Astrocyte of the cerebellum (primary cell): ENCODE measurements around the gene PLEKHA8.

Experiments used
- DNase-seq: peaks from one replicate; pipeline ENCODE4 v3.0.0-alpha.2; 2011; ENCODE audit warnings: low read depth
- H3K4me3 ChIP-seq: 2 replicates; pipeline ENCODE4 v1.5.1; 2011; ENCODE audit warnings: mild to moderate bottlenecking, low read depth, low read length, moderate library complexity
- CTCF ChIP-seq: IDR thresholded peaks from 2 replicates; pipeline ENCODE4 v1.5.1; 2012; ENCODE audit warnings: low read length, low read depth, moderate library complexity, mild to moderate bottlenecking; ENCODE audit errors: missing control alignments
- in situ Hi-C: cut with HindIII; loops from 2 replicates; pipeline ENCODE4 v1.10.0; 2017; ENCODE audit warnings: low sequenced_read_pairs

PLEKHA8 gene

GRCh38 chr7:30078280-30078679 is 50.1 kb downstream of the PLEKHA8 start:
- no peak overlapping the region for H3K4me3 ChIP-seq
- no peak for DNase-seq
- in situ Hi-C loops, result no loop called here
- no peak for TF ChIP-seq CTCF

GRCh38 chr7:30079880-30080279 is 51.7 kb downstream of the PLEKHA8 start:
- in situ Hi-C loops, result no loop called here
- no peak overlapping the region for H3K4me3 ChIP-seq
- no peak for TF ChIP-seq CTCF
- DNase-seq, result no peak

- H3K4me3 ChIP-seq, result no peak overlapping the region
- TF ChIP-seq CTCF, result no peak
- DNase-seq, result no peak
- in situ Hi-C loops, result no loop called here
Observed at GRCh38 chr7:30080818-30081217, 52.6 kb downstream of the PLEKHA8 start.

GRCh38 chr7:30082686-30083085 is 54.5 kb downstream of the PLEKHA8 start:
- DNase-seq, result no peak
- H3K4me3 ChIP-seq, result no peak overlapping the region
- in situ Hi-C loops, result no loop called here
- no peak for TF ChIP-seq CTCF

- DNase-seq, result no peak
Observed at GRCh38 chr7:30083334-30083733, 55.1 kb downstream of the PLEKHA8 start.

GRCh38 chr7:30084212-30084611 is 56.0 kb downstream of the PLEKHA8 start:
- no peak overlapping the region for H3K4me3 ChIP-seq
- TF ChIP-seq CTCF, result no peak
- DNase-seq, result no peak
- in situ Hi-C loops, result no loop called here

More at GRCh38 chr7:30083334-30083733, 55.1 kb downstream of the PLEKHA8 start:
- H3K4me3 ChIP-seq, result no peak overlapping the region
- in situ Hi-C loops, result no loop called here
- no peak for TF ChIP-seq CTCF

GRCh38 chr7:30086529-30086928 is 58.3 kb downstream of the PLEKHA8 start:
- DNase-seq, result no peak
- TF ChIP-seq CTCF, result no peak
- H3K4me3 ChIP-seq, result no peak overlapping the region
- in situ Hi-C loops, result no loop called here
